ENCODE data around the gene TMPO. TPM values are rescaled to one million over a fixed set of nuclear protein-coding genes. Genes with fewer than 3 reads are reported as not detected.

The TMPO gene
- total and polyA plus RNA-seq, 10 of the 15 experiments (the other 5 are each of a cell fraction or from before 2014, with no cell fraction given) = 79.8 to 246 (median 179) TPM

DNA sequence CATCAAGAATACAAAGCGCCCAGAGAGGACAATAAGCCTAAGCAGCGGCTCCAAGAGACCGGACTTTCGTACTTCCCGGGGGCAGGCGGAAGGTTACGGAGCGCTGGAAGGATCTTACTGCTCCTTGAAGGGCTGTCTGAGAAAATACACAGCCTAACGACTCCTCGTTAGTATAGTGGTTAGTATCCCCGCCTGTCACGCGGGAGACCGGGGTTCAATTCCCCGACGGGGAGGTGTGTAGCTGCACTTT lies 12.1 kb upstream of the TMPO start (continued):
- TF ChIP-seq, protein P1, sequence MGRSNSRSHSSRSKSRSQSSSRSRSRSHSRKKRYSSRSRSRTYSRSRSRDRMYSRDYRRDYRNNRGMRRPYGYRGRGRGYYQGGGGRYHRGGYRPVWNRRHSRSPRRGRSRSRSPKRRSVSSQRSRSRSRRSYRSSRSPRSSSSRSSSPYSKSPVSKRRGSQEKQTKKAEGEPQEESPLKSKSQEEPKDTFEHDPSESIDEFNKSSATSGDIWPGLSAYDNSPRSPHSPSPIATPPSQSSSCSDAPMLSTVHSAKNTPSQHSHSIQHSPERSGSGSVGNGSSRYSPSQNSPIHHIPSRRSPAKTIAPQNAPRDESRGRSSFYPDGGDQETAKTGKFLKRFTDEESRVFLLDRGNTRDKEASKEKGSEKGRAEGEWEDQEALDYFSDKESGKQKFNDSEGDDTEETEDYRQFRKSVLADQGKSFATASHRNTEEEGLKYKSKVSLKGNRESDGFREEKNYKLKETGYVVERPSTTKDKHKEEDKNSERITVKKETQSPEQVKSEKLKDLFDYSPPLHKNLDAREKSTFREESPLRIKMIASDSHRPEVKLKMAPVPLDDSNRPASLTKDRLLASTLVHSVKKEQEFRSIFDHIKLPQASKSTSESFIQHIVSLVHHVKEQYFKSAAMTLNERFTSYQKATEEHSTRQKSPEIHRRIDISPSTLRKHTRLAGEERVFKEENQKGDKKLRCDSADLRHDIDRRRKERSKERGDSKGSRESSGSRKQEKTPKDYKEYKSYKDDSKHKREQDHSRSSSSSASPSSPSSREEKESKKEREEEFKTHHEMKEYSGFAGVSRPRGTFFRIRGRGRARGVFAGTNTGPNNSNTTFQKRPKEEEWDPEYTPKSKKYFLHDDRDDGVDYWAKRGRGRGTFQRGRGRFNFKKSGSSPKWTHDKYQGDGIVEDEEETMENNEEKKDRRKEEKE (IDR thresholded peaks at IDR 0.05) = no peak
- no peak for TF ChIP-seq RELA (IDR thresholded peaks at IDR 0.05; ENCODE audit: borderline replicate concordance, partially characterized antibody)
- no peak for TF ChIP-seq POU2F2 (IDR thresholded peaks at IDR 0.05; ENCODE audit: borderline replicate concordance, low read depth, low read length)
- TF ChIP-seq JUND (IDR thresholded peaks at IDR 0.05; ENCODE audit: low read depth, low read length) = no peak
- TF ChIP-seq RAD21 (IDR thresholded peaks at IDR 0.05; ENCODE audit: insufficient read depth, low read depth, low read length) = no peak
- TF ChIP-seq RFX5 (IDR thresholded peaks at IDR 0.05; ENCODE audit: low read depth, low read length) = 0 out of 2 replicates have a peak, but pooled peaks have one; percentile 5
- peak; percentile 51; the same call in 1 of the 2 replicates for TF ChIP-seq NFIC (IDR thresholded peaks at IDR 0.05; ENCODE audit: low read depth, low read length)
- TF ChIP-seq SUZ12 (IDR thresholded peaks at IDR 0.05; ENCODE audit: unreplicated experiment) = no peak
- peak; percentile 60 for TF ChIP-seq BACH1 (IDR thresholded peaks at IDR 0.05; ENCODE audit: borderline replicate concordance)
- TF ChIP-seq CHD4 (IDR thresholded peaks at IDR 0.05) = no peak
- no peak for TF ChIP-seq MTA3 (IDR thresholded peaks at IDR 0.05; ENCODE audit: borderline replicate concordance, low read length)
- TF ChIP-seq NR2C1 (IDR thresholded peaks at IDR 0.05) = no peak
- peak; percentile 42; the same call in 1 of the 2 replicates for TF ChIP-seq CREM (IDR thresholded peaks at IDR 0.05; ENCODE audit: low read depth)
- TF ChIP-seq CBFB (IDR thresholded peaks at IDR 0.05; ENCODE audit: low read depth) = peak; percentile 76
- TF ChIP-seq, protein P2, sequence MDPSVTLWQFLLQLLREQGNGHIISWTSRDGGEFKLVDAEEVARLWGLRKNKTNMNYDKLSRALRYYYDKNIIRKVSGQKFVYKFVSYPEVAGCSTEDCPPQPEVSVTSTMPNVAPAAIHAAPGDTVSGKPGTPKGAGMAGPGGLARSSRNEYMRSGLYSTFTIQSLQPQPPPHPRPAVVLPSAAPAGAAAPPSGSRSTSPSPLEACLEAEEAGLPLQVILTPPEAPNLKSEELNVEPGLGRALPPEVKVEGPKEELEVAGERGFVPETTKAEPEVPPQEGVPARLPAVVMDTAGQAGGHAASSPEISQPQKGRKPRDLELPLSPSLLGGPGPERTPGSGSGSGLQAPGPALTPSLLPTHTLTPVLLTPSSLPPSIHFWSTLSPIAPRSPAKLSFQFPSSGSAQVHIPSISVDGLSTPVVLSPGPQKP (IDR thresholded peaks at IDR 0.05; ENCODE audit: low read depth, low read length) = no peak
- peak; percentile 92; the same call in 1 of the 2 replicates for TF ChIP-seq STAT1 (conservative IDR thresholded peaks at IDR 0.05)
- TF ChIP-seq SUPT20H (IDR thresholded peaks at IDR 0.05; ENCODE audit: borderline replicate concordance, control insufficient read depth, low read depth, low read length) = no peak
- TF ChIP-seq ZBED1 (IDR thresholded peaks at IDR 0.05; ENCODE audit: borderline replicate concordance) = peak; percentile 63; the same call in 1 of the 2 replicates
- TF ChIP-seq PML (IDR thresholded peaks at IDR 0.05; ENCODE audit: low read length) = no peak
- peak; percentile 98 for TF ChIP-seq SREBF2 (IDR thresholded peaks at IDR 0.05; ENCODE audit: low read length)
- TF ChIP-seq SMARCA5 (IDR thresholded peaks at IDR 0.05) = no peak
- peak in 1 of 2 experiments; percentile 37; a peak in 1 of 3 replicates for TF ChIP-seq EGR1 (IDR thresholded peaks at IDR 0.05; ENCODE audit: borderline replicate concordance in 1 of 2, low read depth in 2 of 2, low read length in 2 of 2)
- TF ChIP-seq, protein P3, sequence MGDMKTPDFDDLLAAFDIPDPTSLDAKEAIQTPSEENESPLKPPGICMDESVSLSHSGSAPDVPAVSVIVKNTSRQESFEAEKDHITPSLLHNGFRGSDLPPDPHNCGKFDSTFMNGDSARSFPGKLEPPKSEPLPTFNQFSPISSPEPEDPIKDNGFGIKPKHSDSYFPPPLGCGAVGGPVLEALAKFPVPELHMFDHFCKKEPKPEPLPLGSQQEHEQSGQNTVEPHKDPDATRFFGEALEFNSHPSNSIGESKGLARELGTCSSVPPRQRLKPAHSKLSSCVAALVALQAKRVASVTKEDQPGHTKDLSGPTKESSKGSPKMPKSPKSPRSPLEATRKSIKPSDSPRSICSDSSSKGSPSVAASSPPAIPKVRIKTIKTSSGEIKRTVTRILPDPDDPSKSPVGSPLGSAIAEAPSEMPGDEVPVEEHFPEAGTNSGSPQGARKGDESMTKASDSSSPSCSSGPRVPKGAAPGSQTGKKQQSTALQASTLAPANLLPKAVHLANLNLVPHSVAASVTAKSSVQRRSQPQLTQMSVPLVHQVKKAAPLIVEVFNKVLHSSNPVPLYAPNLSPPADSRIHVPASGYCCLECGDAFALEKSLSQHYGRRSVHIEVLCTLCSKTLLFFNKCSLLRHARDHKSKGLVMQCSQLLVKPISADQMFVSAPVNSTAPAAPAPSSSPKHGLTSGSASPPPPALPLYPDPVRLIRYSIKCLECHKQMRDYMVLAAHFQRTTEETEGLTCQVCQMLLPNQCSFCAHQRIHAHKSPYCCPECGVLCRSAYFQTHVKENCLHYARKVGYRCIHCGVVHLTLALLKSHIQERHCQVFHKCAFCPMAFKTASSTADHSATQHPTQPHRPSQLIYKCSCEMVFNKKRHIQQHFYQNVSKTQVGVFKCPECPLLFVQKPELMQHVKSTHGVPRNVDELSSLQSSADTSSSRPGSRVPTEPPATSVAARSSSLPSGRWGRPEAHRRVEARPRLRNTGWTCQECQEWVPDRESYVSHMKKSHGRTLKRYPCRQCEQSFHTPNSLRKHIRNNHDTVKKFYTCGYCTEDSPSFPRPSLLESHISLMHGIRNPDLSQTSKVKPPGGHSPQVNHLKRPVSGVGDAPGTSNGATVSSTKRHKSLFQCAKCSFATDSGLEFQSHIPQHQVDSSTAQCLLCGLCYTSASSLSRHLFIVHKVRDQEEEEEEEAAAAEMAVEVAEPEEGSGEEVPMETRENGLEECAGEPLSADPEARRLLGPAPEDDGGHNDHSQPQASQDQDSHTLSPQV (IDR thresholded peaks at IDR 0.05) = no peak
- TF ChIP-seq IRF4 (IDR thresholded peaks at IDR 0.05; ENCODE audit: low read depth, low read length) = 0 out of 2 replicates have a peak, but pooled peaks have one; percentile 7

Data from GM12878 (cell line).